HG03103 (cell line): ENCODE measurements around the gene POU2F1.

ENCODE experiments used
- ATAC-seq: cut with Tn5 transposase; IDR thresholded peaks from one replicate; pipeline ENCODE4 v1.9.1; 2021; ENCODE audit warnings: low read depth; ENCODE audit not compliant: unreplicated experiment

POU2F1 gene

DNA sequence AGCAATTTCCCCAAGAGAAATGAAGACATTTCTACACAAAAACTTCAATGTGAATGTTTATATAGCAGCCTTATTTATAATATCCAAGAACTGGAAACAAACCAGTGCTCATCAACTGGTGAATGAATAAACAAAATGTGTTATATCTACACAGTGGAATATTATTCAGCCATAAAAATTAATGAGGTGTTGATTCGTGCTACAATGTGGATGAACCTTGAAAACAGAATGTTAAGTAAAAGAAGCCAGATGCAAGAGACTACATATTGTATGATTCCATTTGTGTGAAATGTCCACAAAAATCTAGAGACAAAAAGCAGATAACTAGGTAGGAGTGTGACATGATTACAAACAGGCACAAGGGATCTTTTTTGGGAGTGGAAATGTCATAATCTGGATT lies 187.7 kb downstream of the POU2F1 start:
- no peak for ATAC-seq

GRCh38 chr1:167409183-167409582 lies 188.5 kb downstream of the POU2F1 start:
- no peak for ATAC-seq

DNA sequence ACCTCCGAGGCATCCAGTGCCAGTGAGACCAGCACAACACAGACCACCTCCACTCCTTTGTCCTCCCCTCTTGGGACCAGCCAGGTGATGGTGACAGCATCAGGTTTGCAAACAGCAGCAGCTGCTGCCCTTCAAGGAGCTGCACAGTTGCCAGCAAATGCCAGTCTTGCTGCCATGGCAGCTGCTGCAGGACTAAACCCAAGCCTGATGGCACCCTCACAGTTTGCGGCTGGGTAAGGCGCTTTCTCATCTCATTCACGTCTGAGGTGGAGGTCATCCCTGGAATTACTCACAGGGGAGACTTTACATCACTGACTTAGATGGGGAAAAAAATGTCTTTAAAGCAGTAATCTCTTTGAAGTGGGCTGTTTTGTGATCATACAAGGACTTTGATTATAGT lies 191.4 kb downstream of the POU2F1 start:
- no peak for ATAC-seq

DNA sequence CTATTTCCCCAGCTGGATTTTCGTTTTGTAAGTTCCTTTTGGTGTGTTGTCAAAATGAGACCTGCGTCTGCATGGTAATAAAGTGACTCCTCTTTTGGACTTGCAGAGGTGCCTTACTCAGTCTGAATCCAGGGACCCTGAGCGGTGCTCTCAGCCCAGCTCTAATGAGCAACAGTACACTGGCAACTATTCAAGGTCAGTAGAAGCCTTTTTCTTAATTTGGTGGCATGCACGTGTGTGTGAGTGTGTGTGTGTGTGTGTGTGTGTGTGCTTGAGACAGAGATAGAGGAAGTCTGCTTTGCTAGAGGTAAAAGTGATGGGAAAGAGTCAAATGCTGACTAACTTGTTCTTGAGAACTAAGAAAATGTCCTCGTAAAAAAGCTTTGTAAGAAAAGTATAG lies 192.2 kb downstream of the POU2F1 start:
- ATAC-seq = no peak

- ATAC-seq = no peak
Observed at GRCh38 chr1:167413328-167413727, 192.6 kb downstream of the POU2F1 start.

GRCh38 chr1:167416506-167416905 lies 195.8 kb downstream of the POU2F1 start:
- no peak for ATAC-seq

DNA sequence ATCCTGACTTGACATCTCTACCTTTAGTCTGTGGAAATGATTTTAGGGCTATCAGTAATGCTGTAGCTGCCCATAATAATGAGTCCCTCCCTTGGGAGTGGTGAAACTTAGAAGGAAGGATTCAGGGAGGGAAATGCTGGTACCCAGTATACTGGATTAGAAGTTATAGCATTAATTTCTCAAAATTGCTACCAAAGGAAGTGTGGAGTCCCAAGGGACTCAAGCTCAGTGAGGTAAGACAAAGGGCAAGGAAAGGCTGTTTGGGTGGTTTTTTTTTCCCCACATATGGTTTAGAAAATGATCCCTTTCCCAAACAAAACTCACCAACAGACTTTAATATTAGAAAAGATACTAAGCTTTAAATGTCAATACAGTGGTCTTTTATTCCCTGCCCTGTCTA lies 197.7 kb downstream of the POU2F1 start:
- ATAC-seq = no peak

- ATAC-seq = no peak
Observed at GRCh38 chr1:167419245-167419644, 198.6 kb downstream of the POU2F1 start.

DNA sequence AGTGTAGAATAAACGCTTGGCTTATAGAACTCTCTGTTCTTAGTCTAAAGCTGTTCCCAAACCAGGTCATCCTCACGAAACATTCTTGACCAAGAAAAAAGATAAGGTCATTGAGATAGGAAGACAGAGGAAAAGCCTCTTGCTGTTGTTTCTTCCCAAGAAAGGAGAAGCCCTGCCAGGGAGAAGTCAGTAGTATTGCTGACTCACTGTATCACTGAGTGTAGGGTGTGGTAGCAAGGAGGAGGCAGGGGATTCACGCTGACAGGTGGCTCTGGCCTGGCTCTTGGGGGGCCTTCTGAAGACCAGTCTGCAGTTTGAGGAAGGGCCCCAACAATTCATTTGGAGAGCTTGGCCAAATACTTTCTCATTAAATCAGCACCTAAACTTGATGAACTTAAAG lies 199.8 kb downstream of the POU2F1 start:
- ATAC-seq = no peak

DNA sequence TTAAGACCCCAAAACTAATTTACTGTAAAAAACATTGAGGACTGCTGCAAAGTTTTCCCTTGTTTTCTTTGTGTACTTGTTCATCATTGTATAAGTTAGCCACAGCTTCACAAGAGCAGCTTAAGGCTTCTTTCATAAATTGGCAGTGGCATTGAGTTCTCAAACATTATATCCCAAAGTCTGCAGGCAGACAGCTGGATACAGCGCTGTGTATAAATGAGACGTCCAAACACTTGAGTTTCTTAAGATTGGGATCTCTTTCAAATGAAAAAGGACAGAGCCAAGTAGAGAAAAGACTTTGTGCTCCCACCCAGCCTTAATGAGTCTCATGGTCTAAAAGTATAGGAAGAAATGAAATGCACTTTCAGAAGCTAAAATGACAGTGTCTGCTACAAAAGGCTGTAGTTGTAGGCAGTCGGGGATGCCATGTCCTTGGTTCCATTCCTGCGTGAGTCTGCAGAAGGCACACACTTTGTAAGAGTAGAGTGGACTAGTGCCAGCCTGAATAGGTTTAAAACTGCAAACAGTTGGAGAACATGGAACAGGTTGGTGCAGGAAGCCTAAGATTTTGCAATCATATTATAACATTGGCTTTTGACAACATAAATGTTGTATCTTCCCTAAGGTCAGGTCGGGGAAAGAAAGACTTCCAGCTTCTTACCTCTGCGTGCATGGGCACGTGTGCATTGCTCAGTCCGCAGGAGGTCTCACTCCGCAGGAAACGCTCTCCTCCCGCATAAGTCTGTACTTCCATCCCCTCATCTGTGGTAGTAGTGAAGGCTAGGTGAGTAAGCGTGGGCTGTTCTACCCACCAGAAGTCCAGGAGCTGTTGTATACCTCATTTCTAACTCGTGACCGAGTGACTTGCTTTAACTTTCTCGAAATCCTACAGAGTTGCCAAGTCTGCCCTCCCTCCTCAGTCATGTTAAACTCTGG lies 203.3 kb downstream of the POU2F1 start:
- ATAC-seq = no peak

- ATAC-seq = no peak
Observed at GRCh38 chr1:167425482-167425881, 204.8 kb downstream of the POU2F1 start.

GRCh38 chr1:167426716-167427115 lies 206.0 kb downstream of the POU2F1 start:
- ATAC-seq = no peak

DNA sequence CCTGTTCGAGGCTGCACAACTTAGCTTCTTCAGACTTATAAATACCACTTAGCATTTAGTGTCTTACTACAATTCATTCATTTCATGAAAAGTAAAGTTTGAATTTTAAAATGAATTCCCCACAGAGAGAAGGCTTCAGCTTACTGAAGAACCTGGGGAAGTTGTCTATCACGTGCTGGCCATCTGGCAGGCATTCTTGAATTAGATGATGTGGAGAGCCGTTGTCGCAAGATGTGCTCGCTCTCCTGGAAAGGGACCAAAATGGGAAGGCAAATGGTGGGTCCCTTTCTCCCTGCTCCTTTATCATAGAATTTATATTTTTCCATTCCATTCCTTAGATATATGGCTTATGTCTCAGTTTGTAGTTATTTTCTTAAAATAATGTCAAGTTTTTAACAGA lies 207.2 kb downstream of the POU2F1 start:
- ATAC-seq = no peak

DNA sequence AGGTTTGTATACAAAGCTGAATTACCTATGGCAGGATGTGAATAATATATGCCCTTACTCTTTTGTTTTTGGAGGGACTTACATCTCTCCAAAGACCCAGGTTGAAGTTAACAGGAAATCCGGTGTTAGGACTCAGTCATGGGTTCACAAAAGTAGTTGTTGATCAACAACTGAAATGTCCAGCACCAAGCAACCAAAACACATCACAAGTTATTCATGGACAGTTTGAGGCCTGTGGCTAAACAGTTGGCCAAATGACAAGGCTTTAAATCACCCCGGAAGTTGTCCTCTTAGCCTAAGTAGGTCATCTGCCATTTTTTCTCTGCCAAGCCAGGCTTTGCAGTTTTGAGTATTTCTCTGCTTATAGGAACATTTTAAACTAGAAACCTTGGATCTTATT lies 207.7 kb downstream of the POU2F1 start:
- ATAC-seq = no peak

DNA sequence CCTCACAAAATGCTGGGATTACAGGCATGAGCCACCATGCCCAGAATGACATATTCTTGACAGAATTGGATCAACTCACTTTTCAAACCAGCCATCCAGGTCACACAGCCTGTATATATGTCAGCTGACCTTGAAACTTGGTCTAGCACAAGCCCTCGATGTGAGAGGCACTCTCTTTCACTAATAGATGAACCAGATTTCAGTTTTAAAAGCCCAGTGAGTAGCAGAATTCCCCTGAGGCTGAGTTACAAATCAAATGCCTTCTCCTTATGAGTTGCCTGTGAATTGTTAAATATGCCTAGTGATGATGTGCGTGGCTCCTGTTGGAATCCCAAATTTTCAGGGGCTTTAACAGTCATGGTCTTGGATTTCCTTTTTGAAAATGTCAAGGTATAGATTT lies 208.9 kb downstream of the POU2F1 start:
- ATAC-seq = no peak

- ATAC-seq = no peak
Observed at GRCh38 chr1:167430134-167430848, 209.6 kb downstream of the POU2F1 start.

GRCh38 chr1:167430849-167431242 lies 210.2 kb downstream of the POU2F1 start:
- no peak for ATAC-seq

- ATAC-seq = no peak
Observed at GRCh38 chr1:167431261-167431908, 210.7 kb downstream of the POU2F1 start.

GRCh38 chr1:167431909-167432650 lies 211.4 kb downstream of the POU2F1 start:
- no peak for ATAC-seq

DNA sequence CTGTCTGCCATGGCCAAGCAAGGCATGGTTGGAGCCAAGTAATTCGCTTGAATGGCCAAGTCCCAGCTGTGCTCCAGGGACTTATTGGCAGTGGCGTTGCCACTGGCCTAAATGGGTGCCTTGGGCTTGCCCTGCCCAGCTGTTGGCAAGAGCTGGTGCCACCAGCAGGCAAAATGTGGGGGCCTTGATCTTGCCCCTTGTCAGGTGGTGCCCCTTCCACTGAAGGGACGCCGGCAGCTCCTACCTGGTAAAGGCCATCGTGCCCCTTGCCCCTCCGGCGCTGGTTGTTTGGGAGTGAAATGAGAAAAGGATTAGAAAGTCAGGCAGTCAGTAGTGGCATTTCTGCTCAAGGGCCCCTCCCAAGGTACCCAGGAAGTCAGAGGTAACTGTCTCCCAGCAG lies 212.1 kb downstream of the POU2F1 start:
- no peak for ATAC-seq

DNA sequence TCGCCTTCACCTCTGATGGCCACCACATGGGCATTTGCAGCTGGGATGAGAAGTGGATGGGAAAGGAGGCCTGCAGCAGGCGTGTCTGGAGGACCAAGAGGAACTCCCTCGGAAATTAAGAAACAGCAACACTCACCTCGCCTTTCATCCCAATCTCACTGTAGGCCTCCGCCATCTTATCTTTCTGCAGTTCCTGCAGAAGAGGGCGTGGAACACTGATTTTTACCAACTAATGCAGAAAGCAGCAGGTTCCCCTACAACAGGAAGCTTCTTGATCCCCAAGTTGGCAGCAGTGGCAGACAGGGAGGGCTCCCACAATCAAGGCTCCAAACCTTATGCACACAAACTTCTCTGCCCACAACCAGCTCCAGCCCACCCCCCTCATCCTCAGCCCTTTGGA lies 213.2 kb downstream of the POU2F1 start:
- ATAC-seq = no peak
